Epithelial cell of esophagus (primary cell): ENCODE data around the gene AGBL1.

Source experiments
- DNase-seq: peaks from one replicate; pipeline ENCODE4 v3.0.0; 2010; ENCODE audit warnings: low read depth
- H3K4me3 ChIP-seq: 2 replicates; pipeline ENCODE4 v1.5.1; 2011; ENCODE audit warnings: mild to moderate bottlenecking, low read length, control low read depth
- CTCF ChIP-seq: IDR thresholded peaks from 2 replicates; pipeline ENCODE4 v1.5.1; 2011; ENCODE audit warnings: low read depth, mild to moderate bottlenecking, low read length, control low read depth, inconsistent platforms; ENCODE audit not compliant: insufficient read depth; ENCODE audit errors: missing control alignments

Gene AGBL1

DNA sequence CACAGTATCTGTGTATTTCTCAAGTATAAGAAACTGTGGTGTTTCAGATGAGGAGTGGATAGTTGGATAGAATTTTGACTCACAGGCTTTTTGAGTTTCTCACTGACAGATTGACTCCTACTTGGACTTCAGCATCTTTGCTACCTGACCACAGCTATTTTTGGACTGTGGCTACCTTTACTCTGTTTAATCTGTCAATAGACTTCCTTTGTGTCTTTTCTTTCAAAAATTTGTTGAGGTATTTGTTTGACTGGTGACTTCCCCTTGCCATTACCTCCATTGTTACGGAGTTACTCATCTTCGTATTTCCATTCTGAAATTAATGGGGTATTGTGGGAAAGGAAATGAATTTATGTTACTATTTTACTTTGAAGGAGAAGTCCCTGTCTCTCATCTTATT lies 123.8 kb downstream of the AGBL1 start:
- TF ChIP-seq CTCF = no peak
- DNase-seq = no peak
- no peak overlapping the region for H3K4me3 ChIP-seq

DNA sequence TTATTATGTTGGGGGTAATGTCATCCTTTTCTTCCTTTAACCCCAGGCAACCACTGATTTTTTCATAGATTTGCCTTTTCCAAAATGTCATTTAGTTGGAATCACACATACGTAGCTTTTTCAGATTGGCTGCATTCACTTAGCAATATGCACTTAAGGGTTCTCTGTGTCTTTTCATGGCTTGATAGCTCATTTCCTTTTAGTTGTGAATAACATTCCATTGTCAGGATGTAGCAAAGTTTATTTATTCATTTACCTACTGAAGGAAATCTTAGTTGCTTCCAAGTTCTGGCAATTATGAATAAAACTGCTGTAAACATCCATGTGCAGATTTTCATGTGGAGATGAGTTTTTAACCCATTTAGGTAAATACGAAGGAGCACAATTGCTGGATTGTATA lies 125.4 kb downstream of the AGBL1 start:
- TF ChIP-seq CTCF = no peak
- DNase-seq = no peak
- no peak overlapping the region for H3K4me3 ChIP-seq

GRCh38 chr15:86213420-86213819 lies 133.7 kb downstream of the AGBL1 start:
- no peak overlapping the region for H3K4me3 ChIP-seq
- TF ChIP-seq CTCF = no peak
- DNase-seq = no peak

DNA sequence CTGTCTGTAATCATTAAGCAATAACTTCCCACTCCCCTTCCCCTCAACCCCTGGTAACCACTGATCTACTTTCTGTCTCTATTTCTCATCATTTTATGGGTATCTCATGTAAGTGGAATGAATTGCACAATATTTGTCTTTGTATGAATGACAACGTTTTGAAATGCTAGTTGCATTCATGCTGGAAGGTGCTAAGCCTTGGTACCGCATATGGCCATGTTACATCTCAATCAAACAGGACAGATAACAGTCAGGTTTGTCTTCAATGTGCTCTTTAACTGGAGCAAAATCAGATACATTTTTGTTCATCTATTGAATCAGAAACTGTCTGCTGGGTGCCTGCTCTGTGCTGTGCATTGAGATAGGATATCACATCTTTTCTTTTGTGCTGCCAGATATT lies 134.2 kb downstream of the AGBL1 start:
- peak; percentile 6 for DNase-seq

GRCh38 chr15:86221119-86221518 lies 141.4 kb downstream of the AGBL1 start:
- TF ChIP-seq CTCF = no peak
- no peak for DNase-seq
- H3K4me3 ChIP-seq = no peak overlapping the region

More for the DNA sequence above, 134.2 kb downstream of the AGBL1 start:
- TF ChIP-seq CTCF = no peak
- no peak overlapping the region for H3K4me3 ChIP-seq

GRCh38 chr15:86229306-86229705 lies 149.6 kb downstream of the AGBL1 start:
- no peak for DNase-seq
- no peak for TF ChIP-seq CTCF
- H3K4me3 ChIP-seq = no peak overlapping the region

DNA sequence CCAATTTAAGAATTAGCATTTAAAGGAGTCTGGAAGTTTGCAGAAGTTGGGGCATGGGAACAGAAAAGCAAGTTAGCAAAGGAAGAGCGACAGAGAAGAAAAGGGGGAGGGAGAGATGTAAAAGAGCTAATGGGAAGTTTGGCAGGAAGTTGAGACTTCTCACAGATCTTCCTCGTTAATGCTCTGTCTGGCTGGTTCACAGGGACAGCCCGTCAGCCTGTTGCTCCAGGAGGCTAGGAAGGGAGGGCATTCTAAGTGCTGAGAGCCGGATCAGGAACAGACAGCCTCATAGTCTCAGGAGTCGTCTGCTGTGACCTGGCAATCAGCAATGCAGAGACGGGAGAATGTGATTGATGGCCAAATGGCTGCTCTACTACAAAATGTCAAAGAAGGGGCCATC lies 150.3 kb downstream of the AGBL1 start:
- TF ChIP-seq CTCF = no peak
- no peak overlapping the region for H3K4me3 ChIP-seq
- DNase-seq = no peak
